Neural progenitor cell (in vitro differentiated cells): ENCODE results near the gene GSE1. TPM values are rescaled to one million over a fixed set of nuclear protein-coding genes. Genes with fewer than 3 reads are reported as not detected.

Experiments
- DNase-seq: peaks from one replicate; pipeline ENCODE4 v3.0.0-alpha.2; 2016; ENCODE audit warnings: low spot score
- H2AFZ ChIP-seq: fragments of 200-600 bp; sonication (generic); replicated peaks from 2 replicates; pipeline ENCODE4 v1.6.1; 2016; ENCODE audit warnings: antibody characterized with exemption
- H3F3A ChIP-seq: fragments of 200-600 bp; sonication (generic); 2 replicates; pipeline ENCODE4 v1.6.1; 2016; ENCODE audit warnings: antibody characterized with exemption, low read depth
- H3K27ac ChIP-seq: fragments of 200-600 bp; sonication (generic); 2 replicates; pipeline ENCODE4 v1.5.1; 2016; ENCODE audit warnings: mild to moderate bottlenecking
- H3K27me3 ChIP-seq: fragments of 200-600 bp; sonication (generic); 2 replicates; pipeline ENCODE4 v1.6.1; 2016; ENCODE audit warnings: mild to moderate bottlenecking, moderate library complexity
- H3K36me3 ChIP-seq: fragments of 200-600 bp; sonication (generic); 2 replicates; pipeline ENCODE4 v1.5.1; 2016
- H3K4me1 ChIP-seq: fragments of 200-600 bp; sonication (generic); 2 replicates; pipeline ENCODE4 v1.6.1; 2016; ENCODE audit warnings: mixed run types
- H3K4me2 ChIP-seq: fragments of 200-600 bp; sonication (generic); 2 replicates; pipeline ENCODE4 v1.6.1; 2016
- H3K4me3 ChIP-seq: fragments of 200-600 bp; sonication (generic); 2 replicates; pipeline ENCODE4 v1.5.1; 2016
- H3K79me2 ChIP-seq: fragments of 200-600 bp; sonication (generic); 2 replicates; pipeline ENCODE4 v1.6.1; 2016; ENCODE audit warnings: low read depth
- H3K9ac ChIP-seq: fragments of 200-600 bp; sonication (generic); 2 replicates; pipeline ENCODE4 v1.6.1; 2016
- H3K9me3 ChIP-seq: fragments of 200-600 bp; sonication (generic); 2 replicates; pipeline ENCODE4 v1.5.1; 2016; ENCODE audit warnings: low read depth
- H4K20me1 ChIP-seq: fragments of 200-600 bp; sonication (generic); 2 replicates; pipeline ENCODE4 v1.6.1; 2016; ENCODE audit warnings: low read depth
- H3K27ac Mint-ChIP-seq: 3 replicates; pipeline ENCODE4 v1.8.0; 2021; ENCODE audit warnings: mixed read lengths
- H3K27me3 Mint-ChIP-seq: 2 replicates; pipeline ENCODE4 v1.8.0; 2022; ENCODE audit warnings: low read depth, mild to moderate bottlenecking, inconsistent platforms, moderate library complexity, mixed read lengths; ENCODE audit not compliant: insufficient read depth
- H3K36me3 Mint-ChIP-seq: 3 replicates; pipeline ENCODE4 v1.8.0; 2021; ENCODE audit warnings: mixed read lengths
- H3K4me1 Mint-ChIP-seq: 3 replicates; pipeline ENCODE4 v1.8.0; 2021; ENCODE audit warnings: mixed read lengths
- H3K4me3 Mint-ChIP-seq: 3 replicates; pipeline ENCODE4 v1.8.0; 2021; ENCODE audit warnings: mild to moderate bottlenecking, moderate library complexity, mixed read lengths
- H3K9me3 Mint-ChIP-seq: 3 replicates; pipeline ENCODE4 v1.8.0; 2020; ENCODE audit warnings: mixed read lengths
- EZH2 ChIP-seq: fragments of 200-600 bp; sonication (generic); IDR thresholded peaks from 2 replicates; pipeline ENCODE4 v1.6.1; 2017; ENCODE audit warnings: antibody characterized with exemption, mild to moderate bottlenecking, moderate library complexity
- EZH2phosphoT487 ChIP-seq: fragments of 200-600 bp; sonication (generic); IDR thresholded peaks from 2 replicates; pipeline ENCODE4 v1.6.1; 2017; ENCODE audit warnings: antibody characterized with exemption
- total RNA-seq: library from RNA; depleted of rRNA; stranded (reverse); fragments of >200 nt; gene quantifications from 2 replicates; pipeline ENCODE4 v1.2.3, GENCODE V29; 2015; ENCODE audit warnings: low replicate concordance
- TF ChIP-seq, protein P1 (sequence below): fragments of 200-600 bp; sonication (generic); IDR thresholded peaks from 2 replicates; pipeline ENCODE4 v1.5.1; 2017; ENCODE audit warnings: antibody characterized with exemption, mild to moderate bottlenecking

Gene GSE1
- total RNA-seq, 1 donor from 2014 or later, result 7.7 TPM

DNA sequence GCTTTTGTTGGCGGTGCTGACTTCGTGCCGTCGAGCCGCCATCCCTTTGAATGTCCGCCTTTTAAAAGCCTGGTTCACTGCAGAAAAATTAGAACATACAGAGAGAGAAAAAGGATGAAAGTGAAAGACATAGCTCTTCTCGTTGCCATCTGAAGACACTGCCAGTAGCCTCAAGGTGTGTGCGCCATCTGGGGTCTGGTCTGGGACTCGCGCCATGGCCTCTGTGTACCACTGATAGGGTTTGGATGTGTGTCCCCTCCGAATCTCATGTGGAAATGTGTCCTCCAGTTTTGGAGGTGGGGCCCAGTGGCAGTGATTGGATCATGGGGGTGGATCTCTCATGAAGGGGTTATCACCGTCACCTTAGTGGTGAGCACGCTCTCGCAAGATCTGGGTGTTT, 15.5 kb downstream of the GSE1 start:
- H3K4me2 ChIP-seq, result no peak overlapping the region
- no peak overlapping the region for H2AFZ ChIP-seq
- peak overlapping the region; percentile 33 for H3K4me3 Mint-ChIP-seq
- peaks cover 38% of the 10 kb centered on the region for H3K4me1 Mint-ChIP-seq
- no peaks in the 10 kb centered on the region for H3K36me3 ChIP-seq
- H3K27me3 ChIP-seq, result no peaks in the 10 kb centered on the region
- peaks cover 47% of the 10 kb centered on the region for H4K20me1 ChIP-seq
- peaks cover 35% of the 10 kb centered on the region for H3F3A ChIP-seq
- H3K4me1 ChIP-seq, result peaks cover 27% of the 10 kb centered on the region
- H3K27me3 Mint-ChIP-seq, result peaks cover 17% of the 10 kb centered on the region
- TF ChIP-seq EZH2phosphoT487 (no peak), EZH2 (no peak)
- TF ChIP-seq, protein P1, sequence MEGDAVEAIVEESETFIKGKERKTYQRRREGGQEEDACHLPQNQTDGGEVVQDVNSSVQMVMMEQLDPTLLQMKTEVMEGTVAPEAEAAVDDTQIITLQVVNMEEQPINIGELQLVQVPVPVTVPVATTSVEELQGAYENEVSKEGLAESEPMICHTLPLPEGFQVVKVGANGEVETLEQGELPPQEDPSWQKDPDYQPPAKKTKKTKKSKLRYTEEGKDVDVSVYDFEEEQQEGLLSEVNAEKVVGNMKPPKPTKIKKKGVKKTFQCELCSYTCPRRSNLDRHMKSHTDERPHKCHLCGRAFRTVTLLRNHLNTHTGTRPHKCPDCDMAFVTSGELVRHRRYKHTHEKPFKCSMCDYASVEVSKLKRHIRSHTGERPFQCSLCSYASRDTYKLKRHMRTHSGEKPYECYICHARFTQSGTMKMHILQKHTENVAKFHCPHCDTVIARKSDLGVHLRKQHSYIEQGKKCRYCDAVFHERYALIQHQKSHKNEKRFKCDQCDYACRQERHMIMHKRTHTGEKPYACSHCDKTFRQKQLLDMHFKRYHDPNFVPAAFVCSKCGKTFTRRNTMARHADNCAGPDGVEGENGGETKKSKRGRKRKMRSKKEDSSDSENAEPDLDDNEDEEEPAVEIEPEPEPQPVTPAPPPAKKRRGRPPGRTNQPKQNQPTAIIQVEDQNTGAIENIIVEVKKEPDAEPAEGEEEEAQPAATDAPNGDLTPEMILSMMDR, result peak; percentile 49
- H3K9me3 ChIP-seq, result no peaks in the 10 kb centered on the region
- peaks cover 9% of the 10 kb centered on the region for H3K36me3 Mint-ChIP-seq
- H3K9ac ChIP-seq, result no peak overlapping the region
- no peak overlapping the region for H3K27ac Mint-ChIP-seq
- H3K27ac ChIP-seq, result no peak overlapping the region
- no peak overlapping the region for H3K4me3 ChIP-seq
- no peak for DNase-seq
- peaks cover 84% of the 10 kb centered on the region for H3K79me2 ChIP-seq
- H3K9me3 Mint-ChIP-seq, result peaks cover 8% of the 10 kb centered on the region

DNA sequence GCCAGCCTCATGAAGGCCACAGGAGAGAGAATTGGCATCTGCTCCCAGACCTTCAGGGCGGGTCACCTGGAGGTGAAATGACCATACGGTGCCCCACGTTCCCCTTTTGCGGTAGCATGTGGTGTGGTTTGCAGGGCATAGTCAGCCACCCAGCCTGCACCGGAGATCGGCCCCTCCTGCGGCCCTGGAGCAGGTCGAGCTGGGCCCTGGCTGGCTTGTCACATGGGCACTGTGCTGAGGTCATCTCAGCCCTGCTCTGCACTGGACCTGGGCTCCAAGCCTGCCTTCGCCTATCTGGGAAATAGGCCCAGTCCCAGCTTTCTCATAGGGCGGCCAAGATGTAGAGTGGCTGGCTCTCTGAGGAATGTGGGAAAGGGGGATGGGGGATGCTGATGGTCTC, 16.2 kb downstream of the GSE1 start:
- H3K79me2 ChIP-seq, result peaks cover 80% of the 10 kb centered on the region
- peaks cover 40% of the 10 kb centered on the region for H4K20me1 ChIP-seq
- H3K36me3 Mint-ChIP-seq, result peaks cover 9% of the 10 kb centered on the region

DNA sequence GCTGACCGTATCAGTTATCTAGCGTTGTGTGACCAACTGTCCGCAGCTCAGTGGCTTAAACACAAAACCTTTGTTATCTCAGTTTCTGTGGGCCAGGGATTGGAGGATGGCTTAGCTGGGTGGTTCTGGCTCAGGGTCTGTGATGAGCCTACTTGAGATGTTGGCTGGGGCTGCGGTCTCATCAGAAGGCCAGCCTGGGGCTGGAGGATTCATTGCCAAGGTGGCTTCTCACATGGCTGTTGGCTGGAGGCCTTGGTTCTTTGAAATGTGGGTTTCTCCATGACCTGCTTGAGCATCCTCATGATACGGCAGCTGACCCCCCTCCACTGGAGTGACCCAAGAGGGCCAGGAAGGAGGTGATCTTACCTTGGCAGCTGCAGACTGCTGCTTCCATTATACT, 16.7 kb downstream of the GSE1 start:
- no peaks in the 10 kb centered on the region for H3K36me3 ChIP-seq
- TF ChIP-seq EZH2phosphoT487 (no peak), EZH2 (no peak)
- TF ChIP-seq, protein P1, result no peak
- no peak overlapping the region for H2AFZ ChIP-seq
- H3K79me2 ChIP-seq, result peaks cover 77% of the 10 kb centered on the region
- H3K4me3 Mint-ChIP-seq, result no peak overlapping the region
- no peak overlapping the region for H3K27ac Mint-ChIP-seq
- peaks cover 9% of the 10 kb centered on the region for H3K36me3 Mint-ChIP-seq
- peaks cover 18% of the 10 kb centered on the region for H3K27me3 Mint-ChIP-seq
- DNase-seq, result no peak
- no peak overlapping the region for H3K27ac ChIP-seq
- H3K9me3 Mint-ChIP-seq, result peaks cover 8% of the 10 kb centered on the region
- H4K20me1 ChIP-seq, result peaks cover 35% of the 10 kb centered on the region
- H3K9ac ChIP-seq, result no peak overlapping the region
- H3K9me3 ChIP-seq, result no peaks in the 10 kb centered on the region
- peaks cover 29% of the 10 kb centered on the region for H3F3A ChIP-seq
- peaks cover 27% of the 10 kb centered on the region for H3K4me1 ChIP-seq
- no peak overlapping the region for H3K4me2 ChIP-seq
- H3K4me3 ChIP-seq, result no peak overlapping the region
- H3K27me3 ChIP-seq, result no peaks in the 10 kb centered on the region
- H3K4me1 Mint-ChIP-seq, result peaks cover 38% of the 10 kb centered on the region

More for the DNA sequence above, 16.2 kb downstream of the GSE1 start:
- Histone ChIP-seq H3K27ac (no peak overlapping the region), H3K4me2 (no peak overlapping the region), H3K9me3 (no peaks in the 10 kb centered on the region), H3K27me3 (no peaks in the 10 kb centered on the region), H3K36me3 (no peaks in the 10 kb centered on the region), H3F3A (peaks cover 34% of the 10 kb centered on the region), H2AFZ (no peak overlapping the region), H3K4me1 (peaks cover 27% of the 10 kb centered on the region), H3K4me3 (no peak overlapping the region), H3K9ac (no peak overlapping the region)
- Mint-ChIP-seq H3K4me3 (no peak overlapping the region), H3K9me3 (peaks cover 8% of the 10 kb centered on the region), H3K27me3 (peaks cover 18% of the 10 kb centered on the region), H3K27ac (no peak overlapping the region), H3K4me1 (peaks cover 38% of the 10 kb centered on the region)
- TF ChIP-seq EZH2phosphoT487, result no peak
- TF ChIP-seq, protein P1, result no peak
- TF ChIP-seq EZH2, result no peak
- no peak for DNase-seq
